Spleen (tissue), 7 donors: ENCODE measurements around the gene TAF7L.

Experiments used
- CTCF ChIP-seq, 11 experiments: fragments of 200-600 bp in 7 of 11; fragments of 450-650 bp in 4 of 11; sonication (generic) in 4 of 11; IDR thresholded peaks in 8 of 11; conservative IDR thresholded peaks in 3 of 11; 1 replicate in 7 of 11; 2 replicates in 4 of 11; pipeline versions ENCODE4 v1.4.0 to v1.8.0; 2016 to 2021; ENCODE audit warnings: antibody characterized with exemption in 11 of 11, inconsistent platforms in 4 of 11, mild to moderate bottlenecking in 1 of 11
- POLR2A ChIP-seq, 3 donors: fragments of 450-650 bp; IDR thresholded peaks; one replicate each; pipeline ENCODE4 v1.5.1; 2017; ENCODE audit warnings: antibody characterized with exemption in 3 of 3, mild to moderate bottlenecking in 1 of 3
- donor health status: DM: no; HTN: no; CAD: no; lungs with moderate emphysema.
- donor health status: DM: no; HTN: no; CAD: no.
- donor health status: DM: no; HTN: no; CAD: no.

GRCh38 chrX:101257448-101258258 lies 33.5 kb downstream of the TAF7L start:
- no peak for TF ChIP-seq CTCF (IDR thresholded peaks at IDR 0.05 in 8 of 11, conservative IDR thresholded peaks at IDR 0.05 in 3 of 11)
- TF ChIP-seq POLR2A (IDR thresholded peaks at IDR 0.05), result no peak
